Measurements from ENCODE around the gene SCGB1A1. TPM values are rescaled to one million over a fixed set of nuclear protein-coding genes. Genes with fewer than 3 reads are reported as not detected.

SCGB1A1 gene
- total and polyA plus RNA-seq, 2 of the 13 experiments (the other 11 are each of a cell fraction or from before 2014, with no cell fraction given) = not detected

DNA sequence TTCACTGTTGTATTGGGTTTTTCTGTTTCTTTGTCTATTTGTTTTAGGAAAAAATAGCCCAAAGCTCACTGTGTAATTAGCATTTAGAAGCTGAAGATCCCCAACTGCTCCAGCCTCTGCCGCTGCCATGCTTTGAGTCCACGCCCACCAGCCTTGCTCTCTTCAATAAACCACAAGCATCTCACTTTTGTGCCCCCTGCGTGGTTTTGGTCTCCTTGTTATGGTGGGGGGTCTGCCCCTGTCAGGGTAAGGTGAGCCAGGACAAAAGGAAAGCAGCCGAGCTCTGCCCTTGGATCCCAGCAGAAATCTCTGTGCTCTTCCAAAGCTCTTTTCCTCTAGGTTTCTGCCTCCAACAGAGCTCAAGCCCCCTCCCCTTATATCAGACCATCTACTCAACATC, 4.2 kb downstream of the SCGB1A1 start:
- Histone ChIP-seq H3K9ac (ENCODE audit: insufficient read depth, low read depth, low read length) (no peak overlapping the region), H3K9me3 (ENCODE audit: low read length) (no peaks in the 10 kb centered on the region), H3K4me3 (replicated peaks in 1 of 3; ENCODE audit: insufficient read depth in 1 of 3, low read depth in 2 of 3, low read length in 3 of 3) (no peak overlapping the region), H3K36me3 (replicated peaks in 1 of 2; ENCODE audit: control insufficient read depth in 1 of 2, insufficient read depth in 2 of 2, low read length in 2 of 2) (no peaks in the 10 kb centered on the region), H2AFZ (ENCODE audit: low read length) (no peak overlapping the region), H3K27me3 (ENCODE audit: control insufficient read depth in 1 of 2, insufficient read depth in 2 of 2, low read length in 2 of 2) (peaks cover 0 to 4% of the 10 kb centered on the region in 2 experiments; a peak in 1 of 5 replicates), H3K79me2 (ENCODE audit: insufficient read depth, low read length) (no peaks in the 10 kb centered on the region), H4K20me1 (ENCODE audit: insufficient read depth, low read length) (no peaks in the 10 kb centered on the region), H3K27ac (ENCODE audit: extremely low read length, insufficient read depth, low read length) (no peak overlapping the region), H3K4me1 (ENCODE audit: insufficient read depth, low read length) (peaks cover 57% of the 10 kb centered on the region), H3K4me2 (ENCODE audit: low read depth, low read length) (peak overlapping the region; percentile 13)
- DNase-seq (ENCODE audit: low spot score) (no peak), FAIRE-seq (no peak), ATAC-seq (no peak)
- 3% methylated on average over 4 of the region's 4 CpGs for WGBS (ENCODE audit: low lambda C conversion rate)
- no TSS peak for BruUV-seq (replicated peaks)
- intact Hi-C loops (cut with micrococcal nuclease; ENCODE audit: unreplicated experiment) = no loop called here
- in situ Hi-C loops (cut with HindIII; ENCODE audit: extremely low pct_ligation_motif_present, low pct_unique_long_range_greater_than_20kb) = loop anchor here (5.0 kb wide), 1 partner anchor 129 kb away; no protein-coding TSS in a partner anchor
- CTCF ChIA-PET (ENCODE audit: low intra/inter-chr PET ratio, low total read pairs) = interaction anchor here (1.3 to 3.5 kb wide), 2 partner anchors 120 to 138 kb away, joined by 3 to 32 read pairs; no protein-coding TSS in a partner anchor
- POLR2A ChIA-PET = interaction anchor here (1.2 kb wide), 1 partner anchor 168 kb away, joined by 3 read pairs; the partner anchor contains the start of gene TUT1
- no peak for TF ChIP-seq PLSCR1 (CRISPR knock-in tag; IDR thresholded peaks at IDR 0.05; ENCODE audit: borderline replicate concordance)
- no peak for TF ChIP-seq ZNF124 (CRISPR knock-in tag; IDR thresholded peaks at IDR 0.05)
- TF ChIP-seq RARA (CRISPR knock-in tag; IDR thresholded peaks at IDR 0.05) = no peak
- no peak for TF ChIP-seq ZNF569 (CRISPR knock-in tag; IDR thresholded peaks at IDR 0.05; ENCODE audit: borderline replicate concordance)
- TF ChIP-seq DNMT3B (CRISPR knock-in tag; conservative IDR thresholded peaks at IDR 0.05) = no peak
- no peak for TF ChIP-seq RAD51 (IDR thresholded peaks at IDR 0.05; ENCODE audit: borderline replicate concordance)
- no peak for TF ChIP-seq WIZ (CRISPR knock-in tag; IDR thresholded peaks at IDR 0.05)
- TF ChIP-seq AHR (CRISPR knock-in tag; IDR thresholded peaks at IDR 0.05) = no peak
- TF ChIP-seq, protein P1, sequence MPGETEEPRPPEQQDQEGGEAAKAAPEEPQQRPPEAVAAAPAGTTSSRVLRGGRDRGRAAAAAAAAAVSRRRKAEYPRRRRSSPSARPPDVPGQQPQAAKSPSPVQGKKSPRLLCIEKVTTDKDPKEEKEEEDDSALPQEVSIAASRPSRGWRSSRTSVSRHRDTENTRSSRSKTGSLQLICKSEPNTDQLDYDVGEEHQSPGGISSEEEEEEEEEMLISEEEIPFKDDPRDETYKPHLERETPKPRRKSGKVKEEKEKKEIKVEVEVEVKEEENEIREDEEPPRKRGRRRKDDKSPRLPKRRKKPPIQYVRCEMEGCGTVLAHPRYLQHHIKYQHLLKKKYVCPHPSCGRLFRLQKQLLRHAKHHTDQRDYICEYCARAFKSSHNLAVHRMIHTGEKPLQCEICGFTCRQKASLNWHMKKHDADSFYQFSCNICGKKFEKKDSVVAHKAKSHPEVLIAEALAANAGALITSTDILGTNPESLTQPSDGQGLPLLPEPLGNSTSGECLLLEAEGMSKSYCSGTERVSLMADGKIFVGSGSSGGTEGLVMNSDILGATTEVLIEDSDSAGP (CRISPR knock-in tag; IDR thresholded peaks at IDR 0.05; ENCODE audit: borderline replicate concordance) = no peak
- TF ChIP-seq MIER3 (CRISPR knock-in tag; IDR thresholded peaks at IDR 0.05; ENCODE audit: borderline replicate concordance) = no peak
- TF ChIP-seq, protein P2, sequence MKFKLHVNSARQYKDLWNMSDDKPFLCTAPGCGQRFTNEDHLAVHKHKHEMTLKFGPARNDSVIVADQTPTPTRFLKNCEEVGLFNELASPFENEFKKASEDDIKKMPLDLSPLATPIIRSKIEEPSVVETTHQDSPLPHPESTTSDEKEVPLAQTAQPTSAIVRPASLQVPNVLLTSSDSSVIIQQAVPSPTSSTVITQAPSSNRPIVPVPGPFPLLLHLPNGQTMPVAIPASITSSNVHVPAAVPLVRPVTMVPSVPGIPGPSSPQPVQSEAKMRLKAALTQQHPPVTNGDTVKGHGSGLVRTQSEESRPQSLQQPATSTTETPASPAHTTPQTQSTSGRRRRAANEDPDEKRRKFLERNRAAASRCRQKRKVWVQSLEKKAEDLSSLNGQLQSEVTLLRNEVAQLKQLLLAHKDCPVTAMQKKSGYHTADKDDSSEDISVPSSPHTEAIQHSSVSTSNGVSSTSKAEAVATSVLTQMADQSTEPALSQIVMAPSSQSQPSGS (CRISPR knock-in tag; IDR thresholded peaks at IDR 0.05) = no peak
- no peak for TF ChIP-seq SALL2 (CRISPR knock-in tag; IDR thresholded peaks at IDR 0.05)
- TF ChIP-seq, protein P3, sequence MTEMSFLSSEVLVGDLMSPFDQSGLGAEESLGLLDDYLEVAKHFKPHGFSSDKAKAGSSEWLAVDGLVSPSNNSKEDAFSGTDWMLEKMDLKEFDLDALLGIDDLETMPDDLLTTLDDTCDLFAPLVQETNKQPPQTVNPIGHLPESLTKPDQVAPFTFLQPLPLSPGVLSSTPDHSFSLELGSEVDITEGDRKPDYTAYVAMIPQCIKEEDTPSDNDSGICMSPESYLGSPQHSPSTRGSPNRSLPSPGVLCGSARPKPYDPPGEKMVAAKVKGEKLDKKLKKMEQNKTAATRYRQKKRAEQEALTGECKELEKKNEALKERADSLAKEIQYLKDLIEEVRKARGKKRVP (CRISPR knock-in tag; IDR thresholded peaks at IDR 0.05) = no peak
- no peak for TF ChIP-seq KDM2A (CRISPR knock-in tag; IDR thresholded peaks at IDR 0.05; ENCODE audit: borderline replicate concordance, low read depth)
- no peak for TF ChIP-seq ZNF780A (CRISPR knock-in tag; IDR thresholded peaks at IDR 0.05)
- TF ChIP-seq, protein P4, sequence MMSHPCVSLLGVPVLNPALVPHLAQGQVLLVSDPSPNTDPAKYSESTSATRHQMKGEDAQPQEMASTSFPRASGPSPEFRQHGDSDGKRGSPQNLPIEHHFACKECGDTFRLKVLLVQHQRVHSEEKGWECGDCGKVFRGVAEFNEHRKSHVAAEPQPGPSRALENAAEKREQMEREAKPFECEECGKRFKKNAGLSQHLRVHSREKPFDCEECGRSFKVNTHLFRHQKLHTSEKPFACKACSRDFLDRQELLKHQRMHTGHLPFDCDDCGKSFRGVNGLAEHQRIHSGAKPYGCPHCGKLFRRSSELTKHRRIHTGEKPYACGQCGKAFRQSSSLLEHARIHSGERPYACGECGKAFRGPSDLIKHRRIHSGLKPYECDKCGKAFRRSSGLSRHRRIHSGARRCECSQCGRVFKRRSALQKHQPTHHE (CRISPR knock-in tag; IDR thresholded peaks at IDR 0.05; ENCODE audit: borderline replicate concordance) = no peak
- no peak for TF ChIP-seq KDM4B (CRISPR knock-in tag; IDR thresholded peaks at IDR 0.05)
- no peak for TF ChIP-seq HNRNPLL (IDR thresholded peaks at IDR 0.05; ENCODE audit: low read depth, low read length, poor library complexity, severe bottlenecking)
